Erythroblast (primary cell): Measurements from ENCODE around the gene TUBB2A.

Source experiments
- GATA1 ChIP-seq: IDR thresholded peaks from 2 replicates; pipeline ENCODE4 v1.6.1; 2011; ENCODE audit warnings: low read depth, mild to moderate bottlenecking, control low read depth, low read length, moderate library complexity
- POLR2A ChIP-seq: IDR thresholded peaks from 2 replicates; pipeline ENCODE4 v1.6.1; 2011; ENCODE audit warnings: mild to moderate bottlenecking, low read length

DNA sequence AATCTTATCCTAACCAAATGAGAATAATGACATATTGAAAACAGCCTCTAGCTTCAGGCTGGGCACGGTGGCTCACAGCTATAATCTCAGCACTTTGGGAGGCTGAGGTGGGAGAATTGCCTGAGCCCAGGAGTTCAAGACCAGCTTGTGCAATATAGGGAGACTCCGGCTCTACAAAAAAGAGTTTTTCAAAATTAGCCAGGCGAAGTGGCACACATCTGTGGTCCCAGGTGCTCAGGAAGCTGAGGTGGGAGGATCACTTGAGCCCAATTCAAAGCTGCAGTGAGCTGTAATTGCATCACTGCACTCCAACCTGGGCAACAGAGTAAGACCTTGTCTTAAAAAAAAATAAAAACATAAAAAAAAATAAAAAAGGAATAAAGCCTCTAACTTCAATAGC, 4.7 kb downstream of the TUBB2A start:
- TF ChIP-seq POLR2A (no peak), GATA1 (no peak)
